H9 (cell line): ENCODE results near the gene SMIM15. TPM values are rescaled to one million over a fixed set of nuclear protein-coding genes. Genes with fewer than 3 reads are reported as not detected.

ENCODE experiments used
- DNase-seq: peaks from one replicate; pipeline ENCODE4 v3.0.0-alpha.2; 2017
- H2AFZ ChIP-seq: one replicate; pipeline ENCODE4 v1.6.1; 2013; ENCODE audit warnings: mild to moderate bottlenecking, low read length, control low read depth, moderate library complexity
- H2AK5ac ChIP-seq: 2 replicates; pipeline ENCODE4 v1.6.1; 2013; ENCODE audit warnings: low read length, control low read depth, mixed read lengths; ENCODE audit not compliant: insufficient read length
- H2BK120ac ChIP-seq: one replicate; pipeline ENCODE4 v1.6.1; 2013; ENCODE audit warnings: low read depth, mild to moderate bottlenecking, low read length, control low read depth, inconsistent platforms; ENCODE audit not compliant: poor library complexity, severe bottlenecking
- H2BK12ac ChIP-seq: 2 replicates; pipeline ENCODE4 v1.6.1; 2013; ENCODE audit warnings: low read length, control low read depth, mixed read lengths, low read depth; ENCODE audit not compliant: insufficient read length
- H2BK15ac ChIP-seq: 2 replicates; pipeline ENCODE4 v1.6.1; 2013; ENCODE audit warnings: low read depth, low read length, control low read depth
- H2BK20ac ChIP-seq: one replicate; pipeline ENCODE4 v1.6.1; 2013; ENCODE audit warnings: low read depth, mild to moderate bottlenecking, low read length, control low read depth, inconsistent platforms; ENCODE audit not compliant: poor library complexity, severe bottlenecking
- H2BK5ac ChIP-seq: 2 replicates; pipeline ENCODE4 v1.6.1; 2013; ENCODE audit warnings: low read length, control low read depth, mixed read lengths; ENCODE audit not compliant: insufficient read length
- H3K14ac ChIP-seq: 2 replicates; pipeline ENCODE4 v1.6.1; 2013; ENCODE audit warnings: low read length, control low read depth; ENCODE audit not compliant: insufficient read depth
- H3K18ac ChIP-seq: 2 replicates; pipeline ENCODE4 v1.6.1; 2013; ENCODE audit warnings: low read depth, mild to moderate bottlenecking, mixed read lengths, low read length, control low read depth; ENCODE audit not compliant: insufficient read length
- H3K23ac ChIP-seq: 2 replicates; pipeline ENCODE4 v1.6.1; 2013; ENCODE audit warnings: low read length, control low read depth, mixed read lengths, low read depth; ENCODE audit not compliant: insufficient read length
- H3K23me2 ChIP-seq: 2 replicates; pipeline ENCODE4 v1.6.1; 2013; ENCODE audit warnings: low read depth, mild to moderate bottlenecking, mixed read lengths, low read length, control low read depth; ENCODE audit not compliant: insufficient read length, poor library complexity, severe bottlenecking
- H3K27ac ChIP-seq: 2 replicates; pipeline ENCODE4 v1.5.1; 2013; ENCODE audit warnings: low read length, control low read depth, mixed read lengths, low read depth; ENCODE audit not compliant: insufficient read length
- H3K27me3 ChIP-seq: 2 replicates; pipeline ENCODE4 v1.6.1; 2013; ENCODE audit warnings: low read length, control low read depth, inconsistent platforms; ENCODE audit not compliant: insufficient read depth
- H3K4ac ChIP-seq: 2 replicates; pipeline ENCODE4 v1.6.1; 2013; ENCODE audit warnings: low read depth, mild to moderate bottlenecking, control low read depth, inconsistent platforms, low read length, moderate library complexity
- H3K4me1 ChIP-seq: 2 replicates; pipeline ENCODE4 v1.6.1; 2013; ENCODE audit warnings: low read length, control low read depth, inconsistent platforms; ENCODE audit not compliant: insufficient read depth
- H3K4me2 ChIP-seq: 2 replicates; pipeline ENCODE4 v1.6.1; 2013; ENCODE audit warnings: low read length, control low read depth, mixed read lengths; ENCODE audit not compliant: insufficient read length, insufficient read depth
- H3K56ac ChIP-seq: 2 replicates; pipeline ENCODE4 v1.6.1; 2013; ENCODE audit warnings: low read depth, mild to moderate bottlenecking, mixed read lengths, low read length, control low read depth; ENCODE audit not compliant: insufficient read length
- H3K79me1 ChIP-seq: 2 replicates; pipeline ENCODE4 v1.6.1; 2013; ENCODE audit warnings: low read depth, mild to moderate bottlenecking, moderate library complexity, low read length, control low read depth, inconsistent platforms; ENCODE audit not compliant: insufficient read depth, poor library complexity, severe bottlenecking
- H3K79me2 ChIP-seq: 2 replicates; pipeline ENCODE4 v1.6.1; 2013; ENCODE audit warnings: low read length, control low read depth, inconsistent platforms; ENCODE audit not compliant: insufficient read depth
- H3K9ac ChIP-seq: 2 replicates; pipeline ENCODE4 v1.6.1; 2013; ENCODE audit warnings: low read length, control low read depth, mixed read lengths; ENCODE audit not compliant: insufficient read length; ENCODE audit errors: extremely low read depth
- H3K9me3 ChIP-seq: one replicate; pipeline ENCODE4 v1.6.1; 2013; ENCODE audit warnings: low read depth, low read length, inconsistent platforms; ENCODE audit not compliant: control insufficient read depth
- H3T11ph ChIP-seq: one replicate; pipeline ENCODE4 v1.6.1; 2013; ENCODE audit warnings: mild to moderate bottlenecking, low read length, control low read depth, inconsistent platforms
- H4K20me1 ChIP-seq: one replicate; pipeline ENCODE4 v1.6.1; 2013; ENCODE audit not compliant: control insufficient read depth, insufficient read length, insufficient read depth
- H4K5ac ChIP-seq: 2 replicates; pipeline ENCODE4 v1.6.1; 2013; ENCODE audit warnings: low read depth, mild to moderate bottlenecking, mixed read lengths, low read length, control low read depth; ENCODE audit not compliant: insufficient read length
- H4K8ac ChIP-seq: replicated peaks from 2 replicates; pipeline ENCODE4 v1.6.1; 2013; ENCODE audit warnings: low read length, control low read depth, mixed read lengths, low read depth; ENCODE audit not compliant: insufficient read length
- H4K91ac ChIP-seq: 2 replicates; pipeline ENCODE4 v1.6.1; 2013; ENCODE audit warnings: low read depth, mild to moderate bottlenecking, moderate library complexity, mixed read lengths, low read length, control low read depth; ENCODE audit not compliant: insufficient read length
- H3K27ac Mint-ChIP-seq, 3 experiments: 2 replicates in 2 of 3; 3 replicates in 1 of 3; pipeline ENCODE4 v1.8.0; 2020 to 2021; ENCODE audit warnings: mixed read lengths in 3 of 3, mild to moderate bottlenecking in 1 of 3, moderate library complexity in 1 of 3
- H3K27me3 Mint-ChIP-seq: 2 replicates; pipeline ENCODE4 v1.8.0; 2021; ENCODE audit warnings: low read depth, mild to moderate bottlenecking, moderate library complexity, mixed read lengths
- H3K36me3 Mint-ChIP-seq, 3 experiments: 2 replicates in 2 of 3; 3 replicates in 1 of 3; pipeline ENCODE4 v1.8.0; 2020 to 2021; ENCODE audit warnings: low read depth in 3 of 3, mixed read lengths in 3 of 3; ENCODE audit not compliant: insufficient read depth in 1 of 3
- H3K4me1 Mint-ChIP-seq, 2 experiments: 2 replicates each; pipeline ENCODE4 v1.8.0; 2020; ENCODE audit warnings: mixed read lengths in 2 of 2
- H3K4me3 Mint-ChIP-seq, 2 experiments: 2 replicates in 1 of 2; 3 replicates in 1 of 2; pipeline ENCODE4 v1.8.0; 2020 to 2021; ENCODE audit warnings: mild to moderate bottlenecking in 2 of 2, mixed read lengths in 2 of 2, moderate library complexity in 1 of 2
- H3K9me3 Mint-ChIP-seq, 2 experiments: 2 replicates in 1 of 2; 3 replicates in 1 of 2; pipeline ENCODE4 v1.8.0; 2020; ENCODE audit warnings: mild to moderate bottlenecking in 2 of 2, mixed read lengths in 2 of 2, moderate library complexity in 1 of 2
- WGBS: extraction: QIAGEN DNeasy Blood & Tissue Kit; methylation state at CpG from one replicate; pipeline ENCODE4 v1.1.7; 2013; ENCODE audit warnings: missing lambda C conversion rate, low lambda C conversion rate, mixed read lengths; ENCODE audit not compliant: insufficient read length; ENCODE audit errors: extremely low coverage; 5-methylcytosine and 5-hydroxymethylcytosine counted together
- total RNA-seq: library from RNA; stranded (reverse); gene quantifications from 2 replicates; pipeline ENCODE4 v1.2.1, GENCODE V29; 2021
- TF ChIP-seq, protein P1 (sequence below): fragments of 200-600 bp; sonication (generic); conservative IDR thresholded peaks from 3 replicates; pipeline ENCODE4 v1.8.0; 2021; ENCODE audit warnings: antibody characterized with exemption, mild to moderate bottlenecking

The SMIM15 gene
- total RNA-seq, 1 experiment from 2014 or later = 75.3 TPM

DNA sequence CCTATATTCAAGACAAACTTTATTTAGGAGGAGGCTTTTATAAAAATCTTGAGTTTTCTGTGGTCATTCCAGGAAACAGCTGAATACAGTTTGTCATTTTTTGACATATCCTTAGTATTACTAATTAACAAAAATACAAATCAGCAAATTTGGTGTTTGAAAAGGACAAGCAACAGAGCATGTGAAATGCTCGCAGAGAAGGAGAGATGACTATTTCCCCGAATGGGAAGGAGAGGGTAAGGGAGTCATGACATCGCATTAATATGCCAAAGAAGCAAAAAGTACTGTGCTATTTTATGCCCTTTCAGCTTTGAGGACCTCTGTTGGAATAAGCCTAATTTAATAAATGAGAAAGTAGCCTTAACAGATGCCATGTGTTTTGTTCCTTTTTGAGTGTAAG lies 1.8 kb downstream of the SMIM15 start:
- peaks cover 2% of the 10 kb centered on the region for H3K79me1 ChIP-seq
- H3K27ac ChIP-seq = no peak overlapping the region
- Mint-ChIP-seq H3K4me1 (peaks cover 20 to 25% of the 10 kb centered on the region in 2 experiments), H3K4me3 (peak overlapping the region; percentile 53 to 92; a peak in 1 of 5 replicates), H3K9me3 (peaks cover 10 to 12% of the 10 kb centered on the region in 2 experiments; a peak in 4 of 5 replicates), H3K27me3 (no peaks in the 10 kb centered on the region), H3K27ac (no peak overlapping the region; a peak in 1 of 7 replicates), H3K36me3 (peaks cover 29 to 49% (median 48%) of the 10 kb centered on the region in 3 experiments)
- H2BK120ac ChIP-seq = no peak overlapping the region
- H2BK12ac ChIP-seq = no peak overlapping the region
- no peak overlapping the region for H4K91ac ChIP-seq
- no peak overlapping the region for H3T11ph ChIP-seq
- H3K9ac ChIP-seq = no peak overlapping the region
- H3K4ac ChIP-seq = no peak overlapping the region
- no peak overlapping the region for H2AFZ ChIP-seq
- no peak overlapping the region for H4K5ac ChIP-seq
- H3K23ac ChIP-seq = no peak overlapping the region
- H4K20me1 ChIP-seq = no peaks in the 10 kb centered on the region
- no peak overlapping the region for H4K8ac ChIP-seq
- no peak overlapping the region for H3K4me2 ChIP-seq
- no CpG with 5 or more reads among the region's 3 CpGs for WGBS
- H2BK20ac ChIP-seq = no peak overlapping the region
- no peak overlapping the region for H2BK5ac ChIP-seq
- no peak overlapping the region for H3K18ac ChIP-seq
- H3K79me2 ChIP-seq = peaks cover 7% of the 10 kb centered on the region; the same call in 1 of the 2 replicates
- H3K23me2 ChIP-seq = peaks cover 8% of the 10 kb centered on the region
- H2BK15ac ChIP-seq = no peak overlapping the region
- H3K56ac ChIP-seq = no peak overlapping the region
- TF ChIP-seq, protein P1, sequence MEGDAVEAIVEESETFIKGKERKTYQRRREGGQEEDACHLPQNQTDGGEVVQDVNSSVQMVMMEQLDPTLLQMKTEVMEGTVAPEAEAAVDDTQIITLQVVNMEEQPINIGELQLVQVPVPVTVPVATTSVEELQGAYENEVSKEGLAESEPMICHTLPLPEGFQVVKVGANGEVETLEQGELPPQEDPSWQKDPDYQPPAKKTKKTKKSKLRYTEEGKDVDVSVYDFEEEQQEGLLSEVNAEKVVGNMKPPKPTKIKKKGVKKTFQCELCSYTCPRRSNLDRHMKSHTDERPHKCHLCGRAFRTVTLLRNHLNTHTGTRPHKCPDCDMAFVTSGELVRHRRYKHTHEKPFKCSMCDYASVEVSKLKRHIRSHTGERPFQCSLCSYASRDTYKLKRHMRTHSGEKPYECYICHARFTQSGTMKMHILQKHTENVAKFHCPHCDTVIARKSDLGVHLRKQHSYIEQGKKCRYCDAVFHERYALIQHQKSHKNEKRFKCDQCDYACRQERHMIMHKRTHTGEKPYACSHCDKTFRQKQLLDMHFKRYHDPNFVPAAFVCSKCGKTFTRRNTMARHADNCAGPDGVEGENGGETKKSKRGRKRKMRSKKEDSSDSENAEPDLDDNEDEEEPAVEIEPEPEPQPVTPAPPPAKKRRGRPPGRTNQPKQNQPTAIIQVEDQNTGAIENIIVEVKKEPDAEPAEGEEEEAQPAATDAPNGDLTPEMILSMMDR = no peak
- no peak overlapping the region for H2AK5ac ChIP-seq
- H3K4me1 ChIP-seq = no peaks in the 10 kb centered on the region
- no peaks in the 10 kb centered on the region for H3K27me3 ChIP-seq
- DNase-seq = no peak
- H3K9me3 ChIP-seq = peaks cover 6% of the 10 kb centered on the region
- H3K14ac ChIP-seq = no peak overlapping the region
